Heart right ventricle (tissue), 16 donors: Measurements from ENCODE around the gene MOB1A. TPM values are rescaled to one million over a fixed set of nuclear protein-coding genes. Genes with fewer than 3 reads are reported as not detected.

ENCODE experiments used
- ATAC-seq, 8 donors: fragments of 200-7000 bp; cut with Tn5 transposase; one replicate each; pipeline ENCODE4 v1.9.1; 2020; ENCODE audit warnings: mild to moderate bottlenecking in 8 of 8, moderate library complexity in 8 of 8, moderate number of reproducible peaks in 1 of 8
- DNase-seq, 2 donors: peaks; one replicate each; pipeline ENCODE4 v3.0.0-alpha.2; 2020
- H3K27ac ChIP-seq, 10 donors: fragments of 200-600 bp; sonication (generic) in 2 of 10; one replicate each; pipeline versions ENCODE4 v1.5.0 to v1.8.0; 2020 to 2022; ENCODE audit warnings: mild to moderate bottlenecking in 3 of 10
- H3K27me3 ChIP-seq, 7 donors: fragments of 200-600 bp; one replicate each; pipeline ENCODE4 v1.8.0; 2021 to 2022; ENCODE audit warnings: mild to moderate bottlenecking in 2 of 7
- H3K36me3 ChIP-seq, 9 donors: fragments of 200-600 bp; sonication (generic) in 1 of 9; one replicate each; pipeline versions ENCODE4 v1.5.0 to v1.8.0; 2020 to 2022; ENCODE audit warnings: mild to moderate bottlenecking in 2 of 9
- H3K4me1 ChIP-seq, 9 donors: fragments of 200-600 bp; sonication (generic) in 1 of 9; one replicate each; pipeline versions ENCODE4 v1.5.0 to v1.8.0; 2020 to 2022; ENCODE audit warnings: mild to moderate bottlenecking in 4 of 9
- H3K4me3 ChIP-seq, 10 donors: fragments of 200-600 bp; sonication (generic) in 2 of 10; one replicate each; pipeline versions ENCODE4 v1.5.0 to v1.8.0; 2020 to 2022; ENCODE audit warnings: mild to moderate bottlenecking in 7 of 10, moderate library complexity in 2 of 10
- H3K9me3 ChIP-seq, 11 donors: fragments of 200-600 bp in 10 of 11; sonication (generic) in 2 of 11; one replicate each; pipeline versions ENCODE4 v1.5.0 to v1.8.0; 2013 to 2022; ENCODE audit warnings: mild to moderate bottlenecking in 2 of 11, control low read depth in 1 of 11, moderate library complexity in 1 of 11
- WGBS, 2 donors: extraction: QIAGEN DNeasy Blood & Tissue Kit; methylation state at CpG; one replicate each; pipeline ENCODE4 v1.1.7; 2013; ENCODE audit warnings: inconsistent platforms in 1 of 2; 5-methylcytosine and 5-hydroxymethylcytosine counted together
- intact Hi-C, 10 donors: fragments of 100-400 bp; cut with DNase I; formaldehyde crosslinking; loops; one replicate each; pipeline versions ENCODE4 v1.11.1 to v1.14.2; 2022
- polyA plus RNA-seq, 2 donors: library from polyadenylated mRNA; stranded (reverse); fragments of 200-250 nt; gene quantifications; one replicate each; pipeline ENCODE4 v1.2.3, GENCODE V29; 2013
- total RNA-seq, 10 donors: library from RNA; stranded (reverse); fragmentation: NEBNext Ultra II Directional in 3 of 10; extraction: Animal tissue kit (Norgen Biotek cat#: 25700) in 3 of 10; gene quantifications; one replicate each; pipeline versions ENCODE4 v1.2.1 to v1.2.4, GENCODE V29; 2021 to 2023
- TF ChIP-seq, protein P1 (sequence below), 9 donors: fragments of 200-600 bp; sonication (generic) in 2 of 9; IDR thresholded peaks; one replicate each; pipeline versions ENCODE4 v1.5.0 to v1.8.0; 2021 to 2022; ENCODE audit warnings: antibody characterized with exemption in 9 of 9, mild to moderate bottlenecking in 5 of 9, moderate library complexity in 1 of 9
- donor health status: Arrhythmogenic right ventricular cardiomyopathy.
- donor health status: ischemic (EF 13 %, LVEDD 7.1; RV severe dilation, severe dysfunction).
- donor health status: healthy with polysubstance abuse.
- donor health status: DM: no; HTN: yes; CAD: no.
- donor health status: DM: no; HTN: no; CAD: no.
- donor health status: ischemic (EF 25% LVEDD 6.9; RV normal size, moderate dysfunction).
- donor health status: ischemic (EF 25% LVEDD 5.7; RV mildly dilated, moderate dysfunction).
- donor health status: healthy.
- donor health status: DM: yes; HTN: yes; CAD: no.
- donor health status: Ischemic cardiomyopathy.
- donor health status: ischemic (EF 35%, LVEDD 5.7; RV mildly dilated, moderate dysfunction).
- donor health status: nonischemic (EF 11% LVEDD 7.7; RV severe dilation, severe dysfunction).
- donor health status: DM: yes; HTN: yes; CAD: no.
- donor health status: PGD.
- donor health status: ischemic (EF 29% LVEDD 5.4; RV normal size, mild dysfunction).
- donor health status: nonischemic (EF 23%, LVEDD 6.1; RV moderate dilation, normal function).

MOB1A gene
- total and polyA plus RNA-seq, 12 donors: 14.2 to 75.0 (median 56.8) TPM

GRCh38 chr2:74225698-74226459 is 47.2 kb upstream of the MOB1A start:
- Histone ChIP-seq H3K9me3 (no peaks in the 10 kb centered on the region), H3K27ac (peak overlapping the region in 9 of 10 donors; percentile 44 to 87 (median 74)), H3K27me3 (no peaks in the 10 kb centered on the region), H3K4me1 (peaks cover 0 to 27% (median 9%) of the 10 kb centered on the region in 9 donors), H3K36me3 (peaks cover 0 to 13% (median 0%) of the 10 kb centered on the region in 9 donors), H3K4me3 (peak overlapping the region in 1 of 10 donors; percentile 44)
- peak; percentile 26 to 71 (median 56) for ATAC-seq
- WGBS, 2 donors: 49 to 56% methylated on average over 4 of the region's 4 CpGs
- DNase-seq: peak; percentile 28 to 33
- intact Hi-C loops: no loop called here
- TF ChIP-seq, protein P1, sequence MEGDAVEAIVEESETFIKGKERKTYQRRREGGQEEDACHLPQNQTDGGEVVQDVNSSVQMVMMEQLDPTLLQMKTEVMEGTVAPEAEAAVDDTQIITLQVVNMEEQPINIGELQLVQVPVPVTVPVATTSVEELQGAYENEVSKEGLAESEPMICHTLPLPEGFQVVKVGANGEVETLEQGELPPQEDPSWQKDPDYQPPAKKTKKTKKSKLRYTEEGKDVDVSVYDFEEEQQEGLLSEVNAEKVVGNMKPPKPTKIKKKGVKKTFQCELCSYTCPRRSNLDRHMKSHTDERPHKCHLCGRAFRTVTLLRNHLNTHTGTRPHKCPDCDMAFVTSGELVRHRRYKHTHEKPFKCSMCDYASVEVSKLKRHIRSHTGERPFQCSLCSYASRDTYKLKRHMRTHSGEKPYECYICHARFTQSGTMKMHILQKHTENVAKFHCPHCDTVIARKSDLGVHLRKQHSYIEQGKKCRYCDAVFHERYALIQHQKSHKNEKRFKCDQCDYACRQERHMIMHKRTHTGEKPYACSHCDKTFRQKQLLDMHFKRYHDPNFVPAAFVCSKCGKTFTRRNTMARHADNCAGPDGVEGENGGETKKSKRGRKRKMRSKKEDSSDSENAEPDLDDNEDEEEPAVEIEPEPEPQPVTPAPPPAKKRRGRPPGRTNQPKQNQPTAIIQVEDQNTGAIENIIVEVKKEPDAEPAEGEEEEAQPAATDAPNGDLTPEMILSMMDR (IDR thresholded peaks at IDR 0.05): no peak

- DNase-seq (no peak), ATAC-seq (no peak)
- Histone ChIP-seq H3K27ac (peak overlapping the region in 2 of 10 donors; percentile 22 to 35), H3K4me1 (peaks cover 0 to 27% (median 9%) of the 10 kb centered on the region in 9 donors), H3K4me3 (no peak overlapping the region), H3K36me3 (peaks cover 0 to 15% (median 0%) of the 10 kb centered on the region in 9 donors), H3K9me3 (no peaks in the 10 kb centered on the region), H3K27me3 (no peaks in the 10 kb centered on the region)
- TF ChIP-seq, protein P1 (IDR thresholded peaks at IDR 0.05): no peak
- 94% methylated on average over 8 of the region's 8 CpGs for WGBS, 2 donors
- intact Hi-C loops: no loop called here
These were observed 45.5 kb upstream of the MOB1A start for GRCh38 chr2:74223941-74224770.

GRCh38 chr2:74222300-74222650 is 43.6 kb upstream of the MOB1A start:
- no peaks in the 10 kb centered on the region for H3K27me3 ChIP-seq
- H3K9me3 ChIP-seq: no peaks in the 10 kb centered on the region
- 92 to 97% methylated on average over 6 of the region's 6 CpGs for WGBS, 2 donors
- DNase-seq (no peak), ATAC-seq (no peak)
- TF ChIP-seq, protein P1 (IDR thresholded peaks at IDR 0.05): no peak
- H3K4me3 ChIP-seq: no peak overlapping the region
- peaks cover 0 to 31% (median 0%) of the 10 kb centered on the region in 9 donors for H3K36me3 ChIP-seq
- intact Hi-C loops: no loop called here
- H3K4me1 ChIP-seq: peaks cover 0 to 19% (median 9%) of the 10 kb centered on the region in 9 donors
- no peak overlapping the region for H3K27ac ChIP-seq

DNA sequence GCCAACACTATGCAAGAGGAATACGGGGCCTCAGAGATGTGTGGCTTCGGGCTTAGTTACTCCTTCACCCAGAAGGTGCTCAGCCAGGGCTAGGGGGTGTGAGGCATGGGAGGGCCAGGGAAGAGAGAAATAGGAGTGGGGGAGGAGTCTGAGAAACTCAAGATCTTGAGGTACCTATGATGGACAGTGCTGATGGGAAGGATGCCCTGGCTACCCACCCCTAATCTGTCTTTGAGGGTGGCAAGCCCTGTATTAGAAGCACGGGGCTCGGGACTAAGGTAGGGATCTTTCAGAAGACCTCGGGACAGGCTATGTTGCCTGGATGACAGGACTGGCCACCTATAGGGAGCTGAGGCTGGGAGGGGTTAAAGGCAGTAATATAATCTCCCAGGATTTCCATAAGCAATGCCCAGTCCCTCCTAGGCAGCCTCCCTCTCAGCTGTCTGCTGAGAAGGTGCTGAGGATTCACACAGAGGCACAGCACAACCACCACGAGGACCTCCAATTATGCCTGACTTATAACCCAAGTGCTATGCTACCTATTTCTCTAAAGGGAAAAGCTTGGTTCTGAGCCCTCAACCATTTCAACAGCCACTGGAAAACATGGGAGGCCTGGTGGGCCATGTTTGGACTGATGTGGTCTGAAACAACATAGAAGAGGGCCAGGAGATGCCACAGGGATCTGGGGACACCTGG is 43.1 kb upstream of the MOB1A start:
- Histone ChIP-seq H3K36me3 (peaks cover 0 to 36% (median 0%) of the 10 kb centered on the region in 9 donors), H3K27ac (no peak overlapping the region), H3K27me3 (no peaks in the 10 kb centered on the region), H3K4me1 (peaks cover 0 to 14% (median 8%) of the 10 kb centered on the region in 9 donors), H3K4me3 (no peak overlapping the region), H3K9me3 (no peaks in the 10 kb centered on the region)
- ATAC-seq (no peak), DNase-seq (no peak)
- TF ChIP-seq, protein P1 (IDR thresholded peaks at IDR 0.05): no peak
- intact Hi-C loops: no loop called here
- whole genome bisulfite sequencing, 2 donors: 92 to 94% methylated on average over 6 of the region's 6 CpGs
